Measurements from ENCODE around the gene FNDC3B.

- TF ChIP-seq POLR2A (IDR thresholded peaks at IDR 0.05; ENCODE audit: low read depth, low read length) (no peak), POLR2AphosphoS5 (IDR thresholded peaks at IDR 0.05; ENCODE audit: low read depth, low read length) (no peak), TAF1 (IDR thresholded peaks at IDR 0.05; ENCODE audit: borderline replicate concordance, low read depth, low read length) (no peak)
These were observed 37.9 kb downstream of the FNDC3B start for GRCh38 chr3:172077197-172077757.

Measured in GM12892 (cell line).